ENCODE results near the gene POLA2.
"Not testable (repeated sequence)": the region's sequence is repeated elsewhere in the genome, so short reads cannot be mapped to it uniquely, and the experiment has no call there.

DNA sequence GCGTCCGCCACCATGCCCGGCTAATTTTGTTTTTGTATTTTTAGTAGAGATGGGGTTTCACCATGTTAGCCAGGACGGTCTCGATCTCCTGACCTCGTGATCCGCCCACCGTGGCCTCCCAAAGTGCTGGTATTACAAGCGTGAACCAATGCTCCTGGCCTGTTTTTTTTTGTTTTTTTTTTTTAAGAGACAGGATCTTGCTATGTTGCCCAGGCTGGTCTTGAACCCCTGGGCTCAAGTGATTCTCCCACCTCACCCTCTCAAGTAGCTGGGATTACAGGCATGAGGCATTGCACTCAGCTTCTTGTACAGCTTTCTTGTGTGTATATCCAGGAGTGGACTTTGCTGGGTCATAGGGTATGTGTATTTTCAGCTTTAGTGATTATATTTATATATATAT is 70.8 kb downstream of the POLA2 start:
- TF ChIP-seq, protein P1, sequence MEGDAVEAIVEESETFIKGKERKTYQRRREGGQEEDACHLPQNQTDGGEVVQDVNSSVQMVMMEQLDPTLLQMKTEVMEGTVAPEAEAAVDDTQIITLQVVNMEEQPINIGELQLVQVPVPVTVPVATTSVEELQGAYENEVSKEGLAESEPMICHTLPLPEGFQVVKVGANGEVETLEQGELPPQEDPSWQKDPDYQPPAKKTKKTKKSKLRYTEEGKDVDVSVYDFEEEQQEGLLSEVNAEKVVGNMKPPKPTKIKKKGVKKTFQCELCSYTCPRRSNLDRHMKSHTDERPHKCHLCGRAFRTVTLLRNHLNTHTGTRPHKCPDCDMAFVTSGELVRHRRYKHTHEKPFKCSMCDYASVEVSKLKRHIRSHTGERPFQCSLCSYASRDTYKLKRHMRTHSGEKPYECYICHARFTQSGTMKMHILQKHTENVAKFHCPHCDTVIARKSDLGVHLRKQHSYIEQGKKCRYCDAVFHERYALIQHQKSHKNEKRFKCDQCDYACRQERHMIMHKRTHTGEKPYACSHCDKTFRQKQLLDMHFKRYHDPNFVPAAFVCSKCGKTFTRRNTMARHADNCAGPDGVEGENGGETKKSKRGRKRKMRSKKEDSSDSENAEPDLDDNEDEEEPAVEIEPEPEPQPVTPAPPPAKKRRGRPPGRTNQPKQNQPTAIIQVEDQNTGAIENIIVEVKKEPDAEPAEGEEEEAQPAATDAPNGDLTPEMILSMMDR (IDR thresholded peaks at IDR 0.05; ENCODE audit: extremely low read depth in 1 of 2, insufficient read depth in 1 of 2, low read depth in 1 of 2, low read length in 2 of 2), result not testable (repeated sequence)
- not testable (repeated sequence) for TF ChIP-seq MYC (IDR thresholded peaks at IDR 0.05; ENCODE audit: low read depth, low read length); POLR2AphosphoS5 (IDR thresholded peaks at IDR 0.05; ENCODE audit: insufficient read depth, low read depth, low read length)

All from endothelial cell of umbilical vein (primary cell).